DOHH2 (cell line): Measurements from ENCODE around the gene NREP.
"Not testable (repeated sequence)": the region's sequence is repeated elsewhere in the genome, so short reads cannot be mapped to it uniquely, and the experiment has no call there.

Source experiments
- H3F3A ChIP-seq: fragments of 200-600 bp; sonication (generic), shearing (Covaris generic); 2 replicates; pipeline ENCODE4 v1.6.0; 2016; ENCODE audit warnings: antibody characterized with exemption, mild to moderate bottlenecking; ENCODE audit not compliant: control insufficient read depth, insufficient read depth
- H3K27ac ChIP-seq: fragments of 200-600 bp; sonication (generic); 2 replicates; pipeline ENCODE4 v1.5.1; 2014; ENCODE audit warnings: low read depth, mild to moderate bottlenecking, low read length, moderate library complexity
- H3K27me3 ChIP-seq: fragments of 200-600 bp; sonication (generic); 2 replicates; pipeline ENCODE4 v1.6.1; 2014; ENCODE audit warnings: mild to moderate bottlenecking, low read length, mixed read lengths; ENCODE audit not compliant: control insufficient read depth
- H3K36me3 ChIP-seq: fragments of 200-600 bp; sonication (generic); 2 replicates; pipeline ENCODE4 v1.6.1; 2014; ENCODE audit warnings: mild to moderate bottlenecking, low read length, moderate library complexity, mixed read lengths; ENCODE audit not compliant: control insufficient read depth
- H3K4me1 ChIP-seq: fragments of 200-600 bp; sonication (generic); 2 replicates; pipeline ENCODE4 v1.6.1; 2014; ENCODE audit warnings: mild to moderate bottlenecking, low read length, mixed read lengths; ENCODE audit not compliant: control insufficient read depth
- H3K4me2 ChIP-seq: fragments of 200-600 bp; sonication (generic); 2 replicates; pipeline ENCODE4 v1.6.0; 2014; ENCODE audit warnings: mild to moderate bottlenecking, low read length, moderate library complexity
- H3K4me3 ChIP-seq: fragments of 200-600 bp; sonication (generic); 2 replicates; pipeline ENCODE4 v1.5.1; 2014; ENCODE audit warnings: mild to moderate bottlenecking, low read length, mixed read lengths
- H3K79me2 ChIP-seq: fragments of 200-600 bp; sonication (generic); 2 replicates; pipeline ENCODE4 v1.6.1; 2014; ENCODE audit warnings: mild to moderate bottlenecking, low read length, mixed read lengths; ENCODE audit not compliant: control insufficient read depth
- H3K9me2 ChIP-seq: fragments of 200-600 bp; sonication (generic); replicated peaks from 2 replicates; pipeline ENCODE4 v1.6.1; 2014; ENCODE audit warnings: mild to moderate bottlenecking, low read length, mixed read lengths; ENCODE audit not compliant: control insufficient read depth
- H3K9me3 ChIP-seq: fragments of 200-600 bp; sonication (generic); 2 replicates; pipeline ENCODE4 v1.6.1; 2014; ENCODE audit warnings: antibody characterized with exemption, low read length, mixed read lengths; ENCODE audit not compliant: control insufficient read depth, insufficient read depth
- H4K20me1 ChIP-seq: fragments of 200-600 bp; sonication (generic); 2 replicates; pipeline ENCODE4 v1.6.0; 2014; ENCODE audit warnings: low read depth, mild to moderate bottlenecking, antibody characterized with exemption, low read length, moderate library complexity; ENCODE audit not compliant: control insufficient read depth, insufficient read depth
- CTCF ChIP-seq: fragments of 200-600 bp; sonication (generic); IDR thresholded peaks from one replicate; pipeline ENCODE4 v1.5.1; 2014; ENCODE audit warnings: antibody characterized with exemption, mild to moderate bottlenecking, low read depth, low read length; ENCODE audit not compliant: poor library complexity, severe bottlenecking
- EZH2phosphoT487 ChIP-seq: fragments of 200-600 bp; sonication (generic); IDR thresholded peaks from 2 replicates; pipeline ENCODE4 v1.6.1; 2017; ENCODE audit warnings: borderline replicate concordance, mild to moderate bottlenecking, antibody characterized with exemption, low read length, moderate library complexity, mixed read lengths

Gene NREP

GRCh38 chr5:111719773-111720172, 37.2 kb downstream of the NREP start:
- no peak for TF ChIP-seq EZH2phosphoT487
- no peak for TF ChIP-seq CTCF
- Histone ChIP-seq H3K27me3 (no peaks in the 10 kb centered on the region), H4K20me1 (no peaks in the 10 kb centered on the region), H3K36me3 (no peaks in the 10 kb centered on the region), H3F3A (no peaks in the 10 kb centered on the region), H3K4me1 (no peaks in the 10 kb centered on the region), H3K79me2 (no peaks in the 10 kb centered on the region), H3K27ac (no peak overlapping the region), H3K9me2 (no peaks in the 10 kb centered on the region), H3K9me3 (no peaks in the 10 kb centered on the region), H3K4me2 (no peak overlapping the region), H3K4me3 (no peak overlapping the region)

- not testable (repeated sequence) for H3K9me3 ChIP-seq, H4K20me1 ChIP-seq, H3K79me2 ChIP-seq, H3K27ac ChIP-seq, H3K36me3 ChIP-seq, H3K4me3 ChIP-seq, H3K27me3 ChIP-seq, H3K4me1 ChIP-seq, H3K4me2 ChIP-seq, H3K9me2 ChIP-seq, H3F3A ChIP-seq
Observed at GRCh38 chr5:111716789-111717188, 40.2 kb downstream of the NREP start.

- no peak overlapping the region for H3K4me3 ChIP-seq
- TF ChIP-seq CTCF (no peak), EZH2phosphoT487 (no peak)
- no peaks in the 10 kb centered on the region for H3K9me3 ChIP-seq
- H3K4me1 ChIP-seq, result peaks cover 33% of the 10 kb centered on the region
- no peaks in the 10 kb centered on the region for H4K20me1 ChIP-seq
- no peaks in the 10 kb centered on the region for H3K27me3 ChIP-seq
- H3K36me3 ChIP-seq, result no peaks in the 10 kb centered on the region
- no peak overlapping the region for H3K27ac ChIP-seq
- no peaks in the 10 kb centered on the region for H3K9me2 ChIP-seq
- H3F3A ChIP-seq, result no peaks in the 10 kb centered on the region
- H3K4me2 ChIP-seq, result no peak overlapping the region
- no peaks in the 10 kb centered on the region for H3K79me2 ChIP-seq
Observed at GRCh38 chr5:111707630-111708164, 49.3 kb downstream of the NREP start.

- Histone ChIP-seq H3K4me1 (peaks cover 33% of the 10 kb centered on the region), H3K79me2 (no peaks in the 10 kb centered on the region), H4K20me1 (no peaks in the 10 kb centered on the region), H3K9me2 (no peaks in the 10 kb centered on the region; the same call in 1 of the 2 replicates), H3K27ac (no peak overlapping the region), H3F3A (no peaks in the 10 kb centered on the region), H3K9me3 (no peaks in the 10 kb centered on the region), H3K4me2 (no peak overlapping the region), H3K36me3 (no peaks in the 10 kb centered on the region), H3K27me3 (no peaks in the 10 kb centered on the region), H3K4me3 (no peak overlapping the region)
- TF ChIP-seq CTCF, result no peak
- TF ChIP-seq EZH2phosphoT487, result no peak
Observed at GRCh38 chr5:111706345-111706744, 50.6 kb downstream of the NREP start.
